ENCODE measurements around the gene ADAM10.

ADAM10 gene

GRCh38 chr15:58553365-58553918 lies 196.1 kb downstream of the ADAM10 start:
- H3K4me1 ChIP-seq (ENCODE audit: control insufficient read depth, low read depth, low read length) = peaks cover 9% of the 10 kb centered on the region
- no peaks in the 10 kb centered on the region for H3K9me3 ChIP-seq (ENCODE audit: control insufficient read depth, low read depth, low read length)
- no peaks in the 10 kb centered on the region for H3K36me3 ChIP-seq (ENCODE audit: control insufficient read depth, low read depth, low read length)
- H3K27ac ChIP-seq (ENCODE audit: low read length) = no peak overlapping the region
- no peaks in the 10 kb centered on the region for H3K27me3 ChIP-seq (ENCODE audit: control insufficient read depth, insufficient read depth, low read length)
- H3K4me3 ChIP-seq (ENCODE audit: low read length) = no peak overlapping the region
- H3K9ac ChIP-seq (ENCODE audit: low read length) = no peak overlapping the region

- Histone ChIP-seq H3K4me1 (ENCODE audit: control insufficient read depth, low read depth, low read length) (peaks cover 9% of the 10 kb centered on the region), H3K4me3 (ENCODE audit: low read length) (no peak overlapping the region), H3K36me3 (ENCODE audit: control insufficient read depth, low read depth, low read length) (no peaks in the 10 kb centered on the region), H3K27ac (ENCODE audit: low read length) (no peak overlapping the region), H3K9ac (ENCODE audit: low read length) (no peak overlapping the region), H3K27me3 (ENCODE audit: control insufficient read depth, insufficient read depth, low read length) (no peaks in the 10 kb centered on the region), H3K9me3 (ENCODE audit: control insufficient read depth, low read depth, low read length) (no peaks in the 10 kb centered on the region)
These were observed 196.8 kb downstream of the ADAM10 start for GRCh38 chr15:58552505-58553364.

GRCh38 chr15:58551764-58552504 lies 197.6 kb downstream of the ADAM10 start:
- Histone ChIP-seq H3K4me3 (ENCODE audit: low read length) (no peak overlapping the region), H3K4me1 (ENCODE audit: control insufficient read depth, low read depth, low read length) (peaks cover 9% of the 10 kb centered on the region), H3K9ac (ENCODE audit: low read length) (no peak overlapping the region), H3K36me3 (ENCODE audit: control insufficient read depth, low read depth, low read length) (no peaks in the 10 kb centered on the region), H3K9me3 (ENCODE audit: control insufficient read depth, low read depth, low read length) (no peaks in the 10 kb centered on the region), H3K27me3 (ENCODE audit: control insufficient read depth, insufficient read depth, low read length) (no peaks in the 10 kb centered on the region), H3K27ac (ENCODE audit: low read length) (no peak overlapping the region)

DNA sequence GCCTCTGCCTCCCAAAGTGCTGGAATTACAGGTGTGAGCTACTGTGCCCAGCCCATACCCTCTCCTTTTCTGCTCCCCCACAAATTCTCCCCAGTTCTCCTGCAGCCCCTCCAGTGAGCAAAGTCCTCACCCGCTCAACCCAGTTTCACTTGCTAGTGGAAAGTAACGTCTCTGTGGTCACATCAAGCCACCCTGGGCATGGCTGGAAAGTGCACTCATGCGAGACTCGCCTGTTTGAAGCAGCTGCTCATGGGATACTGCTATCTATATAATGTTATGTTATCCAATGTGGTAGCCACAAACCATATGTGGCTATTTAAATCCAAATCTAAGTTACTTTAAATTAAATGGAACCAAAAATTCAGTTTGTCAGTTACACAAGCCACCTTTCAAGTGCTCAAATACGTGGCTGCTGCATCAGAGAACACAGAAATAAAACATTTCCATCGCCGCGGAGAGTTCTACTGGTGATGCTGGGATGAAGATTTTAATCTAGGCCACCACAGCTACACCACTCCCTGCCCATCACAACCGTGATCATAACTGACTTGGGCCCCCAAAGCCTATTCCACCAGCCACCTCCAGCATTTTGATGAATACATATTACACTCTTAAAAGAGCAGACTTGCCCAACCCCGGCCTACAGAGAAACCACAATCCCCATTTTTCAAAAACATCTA lies 198.3 kb downstream of the ADAM10 start:
- Histone ChIP-seq H3K4me1 (ENCODE audit: control insufficient read depth, low read depth, low read length) (peaks cover 9% of the 10 kb centered on the region), H3K4me3 (ENCODE audit: low read length) (no peak overlapping the region)

DNA sequence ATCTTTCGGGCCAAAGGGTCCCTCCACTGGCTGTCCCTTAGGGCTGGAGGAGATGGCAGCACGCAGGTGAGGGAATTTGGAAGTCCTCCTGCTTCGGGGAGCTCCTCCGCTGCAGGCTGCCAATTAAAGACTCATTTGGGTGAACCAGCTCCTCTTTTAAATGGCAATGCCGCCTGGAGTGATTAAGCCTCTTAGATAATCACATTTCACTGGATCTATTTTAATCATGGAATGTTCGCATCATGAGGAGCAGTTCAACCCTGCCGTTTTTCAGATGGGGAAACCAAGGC lies 199.8 kb downstream of the ADAM10 start:
- Histone ChIP-seq H3K4me3 (ENCODE audit: low read length) (no peak overlapping the region), H3K9ac (ENCODE audit: low read length) (no peak overlapping the region), H3K36me3 (ENCODE audit: control insufficient read depth, low read depth, low read length) (no peaks in the 10 kb centered on the region), H3K9me3 (ENCODE audit: control insufficient read depth, low read depth, low read length) (no peaks in the 10 kb centered on the region), H3K27me3 (ENCODE audit: control insufficient read depth, insufficient read depth, low read length) (no peaks in the 10 kb centered on the region), H3K4me1 (ENCODE audit: control insufficient read depth, low read depth, low read length) (peaks cover under 1% of the 10 kb centered on the region), H3K27ac (ENCODE audit: low read length) (no peak overlapping the region)

More for the DNA sequence above, 198.3 kb downstream of the ADAM10 start:
- H3K9me3 ChIP-seq (ENCODE audit: control insufficient read depth, low read depth, low read length) = no peaks in the 10 kb centered on the region
- no peaks in the 10 kb centered on the region for H3K36me3 ChIP-seq (ENCODE audit: control insufficient read depth, low read depth, low read length)
- no peak overlapping the region for H3K9ac ChIP-seq (ENCODE audit: low read length)
- no peaks in the 10 kb centered on the region for H3K27me3 ChIP-seq (ENCODE audit: control insufficient read depth, insufficient read depth, low read length)
- H3K27ac ChIP-seq (ENCODE audit: low read length) = no peak overlapping the region

DNA sequence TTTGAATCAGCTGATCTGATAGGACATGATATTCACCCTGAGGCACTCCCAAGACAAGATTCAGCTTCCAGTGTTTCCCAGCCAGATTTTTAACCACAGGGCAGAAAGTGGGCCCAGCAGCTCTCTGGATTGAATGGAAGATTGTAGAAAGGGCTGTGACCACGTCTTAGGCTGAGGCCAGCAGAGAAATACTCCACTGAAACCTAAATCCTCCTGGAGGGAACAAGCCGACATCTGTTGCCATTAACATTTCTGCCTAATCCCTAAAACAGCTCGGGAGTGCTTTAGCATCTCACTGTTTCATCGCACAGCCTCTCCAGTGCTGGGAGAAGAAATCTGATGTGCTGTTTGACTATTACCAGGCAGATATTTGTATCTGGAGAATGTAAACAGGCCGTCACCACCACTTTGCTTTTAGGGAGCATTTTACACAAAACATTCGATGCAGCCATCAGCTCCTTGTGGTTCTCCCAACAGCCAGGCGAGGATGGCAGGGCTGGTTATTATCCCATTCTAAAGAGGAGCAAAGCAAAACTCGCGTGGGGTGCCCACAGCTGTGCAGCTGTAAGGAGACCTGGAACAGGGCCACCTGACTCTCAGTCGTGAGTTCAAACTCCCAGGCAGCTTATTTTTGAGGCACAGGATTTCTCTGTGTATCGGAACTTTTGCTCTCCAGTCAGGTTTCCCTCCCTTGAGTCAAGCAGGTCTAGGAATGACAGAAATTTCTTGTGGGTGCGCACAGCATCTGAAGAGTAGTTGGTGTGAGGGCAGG lies 200.3 kb downstream of the ADAM10 start:
- no peak overlapping the region for H3K4me3 ChIP-seq (ENCODE audit: low read length)
- no peak overlapping the region for H3K27ac ChIP-seq (ENCODE audit: low read length)
- H3K9me3 ChIP-seq (ENCODE audit: control insufficient read depth, low read depth, low read length) = no peaks in the 10 kb centered on the region
- no peaks in the 10 kb centered on the region for H3K4me1 ChIP-seq (ENCODE audit: control insufficient read depth, low read depth, low read length)
- H3K27me3 ChIP-seq (ENCODE audit: control insufficient read depth, insufficient read depth, low read length) = no peaks in the 10 kb centered on the region
- H3K36me3 ChIP-seq (ENCODE audit: control insufficient read depth, low read depth, low read length) = no peaks in the 10 kb centered on the region
- no peak overlapping the region for H3K9ac ChIP-seq (ENCODE audit: low read length)

- H3K36me3 ChIP-seq (ENCODE audit: control insufficient read depth, low read depth, low read length) = no peaks in the 10 kb centered on the region
- no peaks in the 10 kb centered on the region for H3K27me3 ChIP-seq (ENCODE audit: control insufficient read depth, insufficient read depth, low read length)
- no peak overlapping the region for H3K4me3 ChIP-seq (ENCODE audit: low read length)
- H3K4me1 ChIP-seq (ENCODE audit: control insufficient read depth, low read depth, low read length) = no peaks in the 10 kb centered on the region
- no peak overlapping the region for H3K9ac ChIP-seq (ENCODE audit: low read length)
- H3K27ac ChIP-seq (ENCODE audit: low read length) = no peak overlapping the region
- H3K9me3 ChIP-seq (ENCODE audit: control insufficient read depth, low read depth, low read length) = no peaks in the 10 kb centered on the region
These were observed 201.0 kb downstream of the ADAM10 start for GRCh38 chr15:58548308-58549012.

GRCh38 chr15:58547628-58548307 lies 201.7 kb downstream of the ADAM10 start:
- H3K27ac ChIP-seq (ENCODE audit: low read length) = no peak overlapping the region

DNA sequence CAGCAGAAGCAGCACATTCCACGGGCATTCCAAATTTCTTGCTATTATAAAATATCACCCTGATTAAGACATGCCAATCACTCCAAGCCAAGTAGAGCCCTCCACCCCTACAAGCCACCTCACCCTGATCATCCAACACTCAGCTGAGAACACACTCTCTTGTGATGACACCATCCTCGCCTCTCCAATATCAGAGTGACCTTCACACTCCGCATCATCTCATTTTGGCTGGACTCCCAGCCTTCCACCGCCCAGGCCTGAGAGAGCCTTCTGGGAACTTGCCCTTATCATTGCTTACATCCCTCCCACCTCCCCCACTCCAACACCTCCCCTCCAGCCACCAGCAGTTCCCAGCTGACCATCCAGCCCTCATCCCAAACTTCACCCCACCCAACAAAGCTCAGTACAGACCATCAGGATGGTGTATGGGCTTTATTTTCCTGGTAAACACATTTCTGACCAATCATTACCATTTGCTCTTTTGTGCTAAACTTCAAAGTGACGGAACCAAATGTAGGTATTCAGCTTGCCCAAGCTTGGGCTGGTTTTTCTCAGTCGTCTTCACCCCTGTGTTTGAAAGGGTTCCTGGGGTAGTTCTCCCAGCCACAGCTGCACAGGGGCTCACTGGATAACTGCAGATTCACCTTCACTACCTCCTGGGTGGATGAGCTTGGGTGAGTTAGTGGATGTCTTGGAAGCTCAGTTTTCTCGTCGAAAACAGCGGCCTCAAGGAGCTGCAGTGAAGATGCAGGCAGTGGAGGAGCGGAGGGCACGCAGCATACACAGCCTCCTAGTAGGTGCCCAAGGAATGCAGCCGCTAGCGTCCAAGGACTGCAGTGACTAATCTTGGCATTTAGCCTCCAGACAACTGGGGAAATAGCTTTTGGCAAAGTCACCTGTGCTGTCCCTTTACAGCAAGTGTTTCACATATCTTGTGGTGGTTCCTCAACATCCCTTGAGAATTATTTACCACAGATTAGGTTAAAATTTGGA lies 202.6 kb downstream of the ADAM10 start:
- no peaks in the 10 kb centered on the region for H3K9me3 ChIP-seq (ENCODE audit: control insufficient read depth, low read depth, low read length)
- H3K27me3 ChIP-seq (ENCODE audit: control insufficient read depth, insufficient read depth, low read length) = no peaks in the 10 kb centered on the region
- H3K36me3 ChIP-seq (ENCODE audit: control insufficient read depth, low read depth, low read length) = no peaks in the 10 kb centered on the region
- H3K4me3 ChIP-seq (ENCODE audit: low read length) = no peak overlapping the region
- no peak overlapping the region for H3K27ac ChIP-seq (ENCODE audit: low read length)
- H3K9ac ChIP-seq (ENCODE audit: low read length) = no peak overlapping the region
- H3K4me1 ChIP-seq (ENCODE audit: control insufficient read depth, low read depth, low read length) = no peaks in the 10 kb centered on the region

More at GRCh38 chr15:58547628-58548307, 201.7 kb downstream of the ADAM10 start:
- no peaks in the 10 kb centered on the region for H3K9me3 ChIP-seq (ENCODE audit: control insufficient read depth, low read depth, low read length)
- no peak overlapping the region for H3K9ac ChIP-seq (ENCODE audit: low read length)
- H3K4me1 ChIP-seq (ENCODE audit: control insufficient read depth, low read depth, low read length) = no peaks in the 10 kb centered on the region
- no peaks in the 10 kb centered on the region for H3K36me3 ChIP-seq (ENCODE audit: control insufficient read depth, low read depth, low read length)
- H3K4me3 ChIP-seq (ENCODE audit: low read length) = no peak overlapping the region
- no peaks in the 10 kb centered on the region for H3K27me3 ChIP-seq (ENCODE audit: control insufficient read depth, insufficient read depth, low read length)
